GM18511 (cell line): ENCODE data around the gene LIN7C.
"Not testable (repeated sequence)": the region's sequence is repeated elsewhere in the genome, so short reads cannot be mapped to it uniquely, and the experiment has no call there.

Source experiments
- ATAC-seq: cut with Tn5 transposase; IDR thresholded peaks from one replicate; pipeline ENCODE4 v1.9.1; 2021; ENCODE audit warnings: mild to moderate bottlenecking, moderate library complexity; ENCODE audit not compliant: unreplicated experiment

LIN7C gene

GRCh38 chr11:27506200-27507182 is at the start of gene LIN7C:
TSS of gene LIN7C (minus strand) at chr11:27506769. CDS start at chr11:27506752, 17 bp downstream.
- ATAC-seq, result peak; percentile 94

GRCh38 chr11:27555264-27555663 is 48.7 kb upstream of the LIN7C start:
- no peak for ATAC-seq

DNA sequence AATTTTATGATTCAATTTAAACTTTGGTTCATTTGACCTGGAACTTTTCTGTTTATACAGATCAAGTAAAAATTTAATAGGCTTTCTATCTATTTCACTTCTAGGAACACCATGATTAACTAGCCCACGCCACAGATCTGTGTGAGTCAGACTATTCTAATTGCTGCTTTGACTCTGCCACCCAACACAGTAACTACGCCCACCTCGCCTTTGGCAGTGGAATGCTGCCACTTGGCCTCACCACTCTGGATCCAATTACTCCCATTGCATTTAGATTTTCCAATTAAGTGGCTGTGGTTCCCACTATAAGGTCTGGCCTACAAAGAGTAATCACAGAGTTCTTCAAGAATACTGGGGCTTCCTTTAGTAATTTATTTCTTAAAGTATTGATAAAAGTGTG is 46.6 kb upstream of the LIN7C start:
- ATAC-seq, result no peak

DNA sequence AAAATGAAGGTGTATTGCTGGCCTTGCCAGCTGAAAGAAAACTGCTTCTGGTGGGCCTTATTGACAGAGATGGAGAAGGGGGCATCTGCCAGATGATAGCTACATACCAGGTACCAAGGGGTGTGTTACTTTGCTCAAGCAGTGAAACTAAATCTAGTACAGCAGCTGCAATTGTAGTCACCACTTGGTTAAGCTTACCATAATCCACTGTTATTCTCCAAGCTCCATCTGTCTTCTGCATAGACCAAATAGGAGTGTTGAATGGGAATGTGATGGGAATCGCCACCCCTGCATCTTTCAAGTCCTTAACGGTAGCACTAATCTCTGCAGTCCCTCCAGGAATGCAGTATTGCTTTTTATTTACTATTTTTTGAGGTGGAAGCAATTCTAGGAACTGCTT is 45.8 kb upstream of the LIN7C start:
- no peak for ATAC-seq

GRCh38 chr11:27551127-27551526 is 44.6 kb upstream of the LIN7C start:
- ATAC-seq, result no peak

- ATAC-seq, result no peak
Observed at GRCh38 chr11:27545946-27546345, 39.4 kb upstream of the LIN7C start.

- ATAC-seq, result no peak
Observed at GRCh38 chr11:27545035-27545434, 38.5 kb upstream of the LIN7C start.

GRCh38 chr11:27541790-27542189 is 35.2 kb upstream of the LIN7C start:
- no peak for ATAC-seq

GRCh38 chr11:27540051-27540450 is 33.5 kb upstream of the LIN7C start:
- ATAC-seq, result no peak

- no peak for ATAC-seq
Observed at GRCh38 chr11:27535103-27535502, 28.5 kb upstream of the LIN7C start.

DNA sequence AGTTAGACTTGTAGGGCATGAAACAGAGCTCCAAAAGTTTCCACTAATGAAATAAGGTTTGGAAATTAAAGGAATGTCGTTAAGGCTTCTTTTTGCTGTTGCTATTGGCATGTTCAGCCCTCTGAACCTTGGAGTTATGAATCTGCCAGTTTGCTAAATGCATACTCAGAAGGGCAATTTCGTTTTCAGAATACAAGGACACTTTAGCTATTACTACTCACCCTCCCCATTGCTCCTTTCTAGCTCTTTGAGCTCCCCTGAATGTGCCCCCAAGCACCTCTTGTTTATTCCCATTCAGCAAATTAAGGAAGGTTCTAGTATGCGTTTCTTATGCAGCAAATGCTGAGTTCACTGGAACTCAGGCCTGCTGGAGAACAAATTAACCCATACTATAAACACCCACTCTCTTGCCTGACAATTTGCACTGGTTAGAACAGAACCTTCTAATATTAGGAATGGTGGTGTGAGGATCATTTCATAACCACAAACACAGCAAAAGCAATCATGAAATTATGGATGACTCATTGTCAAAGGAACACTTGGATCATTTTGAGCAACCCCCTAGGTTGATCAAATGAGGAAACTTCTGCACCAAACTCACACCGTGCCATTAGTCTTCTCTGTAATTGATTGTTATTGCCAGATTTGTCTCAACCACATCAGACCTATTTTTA is 26.2 kb upstream of the LIN7C start:
- ATAC-seq, result no peak

DNA sequence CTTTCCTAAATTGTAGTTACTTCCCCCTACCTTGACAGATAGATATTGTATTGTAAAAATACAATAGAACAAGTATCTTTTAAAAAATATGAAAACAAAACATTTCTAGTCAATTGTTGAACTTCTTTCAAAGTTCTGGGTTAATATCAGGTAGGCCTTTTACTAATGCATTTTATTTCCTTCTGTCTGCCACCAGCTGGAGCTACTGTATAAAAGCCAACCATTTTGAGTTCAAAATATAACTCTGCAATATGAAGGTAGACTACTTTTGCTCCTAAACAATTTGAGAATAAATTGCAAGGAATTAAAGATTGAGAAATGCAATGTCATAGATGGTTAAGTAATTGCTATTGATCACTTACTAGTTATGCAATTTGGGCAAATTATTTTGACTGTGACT is 22.1 kb upstream of the LIN7C start:
- ATAC-seq, result no peak

GRCh38 chr11:27526535-27526934 is 20.0 kb upstream of the LIN7C start:
- no peak for ATAC-seq

DNA sequence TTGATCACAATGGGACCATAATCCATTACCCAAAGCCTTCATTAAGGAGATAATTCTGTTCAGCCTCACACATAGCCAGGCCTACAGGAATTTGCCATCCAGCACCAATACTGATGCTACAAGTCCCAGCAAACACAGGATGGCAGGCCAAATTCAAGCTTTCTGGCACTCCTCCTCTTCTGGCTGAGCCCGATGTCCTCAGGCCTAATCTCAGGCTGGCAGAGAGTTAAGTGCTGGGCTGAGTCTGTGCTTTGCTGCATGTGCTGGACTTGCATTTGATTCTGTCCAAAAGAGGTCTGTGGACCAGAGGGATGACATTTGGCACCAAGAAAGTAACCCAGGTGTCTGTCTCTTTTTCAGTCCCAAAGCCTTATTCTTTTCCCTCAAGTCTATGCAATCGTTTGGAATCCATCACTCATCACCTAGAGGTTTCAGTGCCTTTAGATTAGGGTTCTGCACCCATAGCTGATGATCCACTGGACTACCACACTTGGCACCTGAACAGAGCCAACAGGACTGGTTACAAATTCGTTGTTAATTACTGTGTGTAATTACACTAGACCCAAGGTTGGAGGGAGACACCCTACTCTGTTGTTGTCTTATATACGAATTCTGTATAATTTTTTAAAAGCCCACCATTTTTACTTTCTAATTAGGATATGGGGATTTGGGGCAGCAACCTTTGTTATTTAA is 19.4 kb upstream of the LIN7C start:
- ATAC-seq, result no peak

- no peak for ATAC-seq
Observed at GRCh38 chr11:27524155-27524554, 17.6 kb upstream of the LIN7C start.

DNA sequence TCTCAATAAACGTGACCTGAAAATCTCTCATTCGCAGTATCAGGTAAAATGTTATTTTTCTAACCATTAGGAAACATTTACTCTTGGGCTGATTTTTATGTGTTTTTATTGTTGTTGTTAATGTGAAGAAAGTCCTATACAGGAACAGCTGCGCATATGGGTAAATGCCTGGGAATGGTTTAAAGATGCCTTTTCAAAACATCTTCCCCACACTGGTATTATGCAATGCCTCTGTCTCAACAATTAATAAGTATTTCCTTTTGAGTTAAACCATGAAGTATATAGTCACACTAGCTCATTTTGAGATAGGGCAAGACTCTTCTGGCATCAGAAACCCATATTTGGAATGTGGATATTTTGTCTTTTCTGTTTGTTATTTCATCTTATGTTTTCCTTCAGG is 13.7 kb upstream of the LIN7C start:
- no peak for ATAC-seq

DNA sequence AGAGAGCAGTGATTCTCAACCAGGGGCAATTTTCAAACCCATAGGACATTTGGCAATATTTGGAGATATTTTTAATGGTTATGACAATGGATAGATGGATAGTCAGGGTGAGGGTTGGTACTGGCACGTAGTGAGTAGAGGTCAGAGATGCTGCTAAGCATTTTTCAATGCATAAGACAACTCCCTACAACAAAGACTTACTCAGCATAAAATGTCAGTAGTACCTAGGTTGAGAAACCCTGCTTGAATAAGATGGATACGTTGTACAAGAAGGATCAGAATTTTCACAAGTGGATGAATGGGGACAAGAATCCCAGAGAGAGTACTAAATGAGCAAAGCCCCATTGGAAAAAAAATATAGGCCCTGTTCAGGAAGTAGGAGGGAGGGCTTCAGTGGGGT is 11.9 kb upstream of the LIN7C start:
- ATAC-seq, result no peak

- ATAC-seq, result not testable (repeated sequence)
Observed at GRCh38 chr11:27517490-27517889, 10.9 kb upstream of the LIN7C start.

DNA sequence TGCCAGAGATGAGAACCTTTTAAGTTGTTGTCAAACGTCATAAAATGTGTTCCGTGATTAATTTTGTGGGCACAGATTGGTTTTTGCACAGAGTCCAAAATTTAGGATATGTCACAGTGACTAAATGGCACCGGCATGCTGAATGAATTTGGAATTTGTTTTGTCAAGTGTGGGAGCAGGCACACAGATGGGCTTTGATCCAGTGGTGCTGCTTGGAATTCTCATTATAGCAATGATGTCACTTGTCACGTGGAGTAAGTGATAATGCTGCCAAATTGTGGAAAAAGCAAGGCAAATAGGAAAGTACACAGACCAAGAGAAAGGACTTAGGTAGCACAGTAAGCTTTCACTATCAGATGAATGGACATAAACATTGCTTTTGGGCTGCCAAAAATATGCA is 8.0 kb upstream of the LIN7C start:
- ATAC-seq, result no peak

DNA sequence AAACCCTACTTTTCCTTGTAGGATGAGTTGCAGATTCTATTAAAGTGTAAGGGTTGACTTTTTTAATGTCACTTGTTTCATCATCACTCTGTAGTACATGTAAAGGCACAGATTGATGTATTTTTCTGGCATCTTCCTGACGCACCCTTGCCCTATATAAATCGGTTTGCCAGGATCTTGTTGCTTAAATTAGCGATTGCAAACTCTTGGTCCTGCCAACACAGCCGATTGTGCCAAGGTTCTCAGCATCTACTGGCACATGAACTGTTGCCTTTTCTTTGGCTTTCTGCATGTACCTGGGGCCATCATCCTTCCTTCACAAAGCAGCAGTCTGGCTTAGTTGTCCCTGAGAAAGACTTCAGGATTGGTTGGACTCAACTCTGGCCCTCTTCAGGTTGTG is 7.5 kb upstream of the LIN7C start:
- no peak for ATAC-seq

- no peak for ATAC-seq
Observed at GRCh38 chr11:27513389-27513788, 6.8 kb upstream of the LIN7C start.

DNA sequence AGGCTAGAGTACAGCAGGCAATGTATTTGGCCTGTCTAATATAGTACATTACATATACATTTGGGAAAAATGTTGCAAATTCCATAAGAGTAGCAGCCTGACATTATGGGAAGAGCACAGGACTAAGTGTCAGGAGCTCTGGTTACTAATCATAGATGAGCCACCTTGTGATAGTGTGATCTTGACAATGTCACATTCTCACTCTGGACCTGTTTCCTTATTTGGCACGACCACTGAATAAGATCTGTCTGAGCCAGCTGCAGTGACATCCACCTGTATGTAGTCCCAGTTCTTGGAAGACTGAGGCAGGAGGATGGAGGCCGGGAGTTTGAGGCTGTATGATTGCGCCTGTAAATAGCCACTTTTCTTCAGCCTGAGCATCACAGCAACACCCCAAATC is 5.7 kb upstream of the LIN7C start:
- no peak for ATAC-seq
